GM18867 (cell line): ENCODE data around the gene MUC5B.
"Not testable (repeated sequence)": the region's sequence is repeated elsewhere in the genome, so short reads cannot be mapped to it uniquely, and the experiment has no call there.

Source experiments
- ATAC-seq: cut with Tn5 transposase; IDR thresholded peaks from one replicate; pipeline ENCODE4 v1.9.1; 2021; ENCODE audit warnings: mild to moderate bottlenecking, moderate library complexity; ENCODE audit not compliant: unreplicated experiment

MUC5B gene, protein sequence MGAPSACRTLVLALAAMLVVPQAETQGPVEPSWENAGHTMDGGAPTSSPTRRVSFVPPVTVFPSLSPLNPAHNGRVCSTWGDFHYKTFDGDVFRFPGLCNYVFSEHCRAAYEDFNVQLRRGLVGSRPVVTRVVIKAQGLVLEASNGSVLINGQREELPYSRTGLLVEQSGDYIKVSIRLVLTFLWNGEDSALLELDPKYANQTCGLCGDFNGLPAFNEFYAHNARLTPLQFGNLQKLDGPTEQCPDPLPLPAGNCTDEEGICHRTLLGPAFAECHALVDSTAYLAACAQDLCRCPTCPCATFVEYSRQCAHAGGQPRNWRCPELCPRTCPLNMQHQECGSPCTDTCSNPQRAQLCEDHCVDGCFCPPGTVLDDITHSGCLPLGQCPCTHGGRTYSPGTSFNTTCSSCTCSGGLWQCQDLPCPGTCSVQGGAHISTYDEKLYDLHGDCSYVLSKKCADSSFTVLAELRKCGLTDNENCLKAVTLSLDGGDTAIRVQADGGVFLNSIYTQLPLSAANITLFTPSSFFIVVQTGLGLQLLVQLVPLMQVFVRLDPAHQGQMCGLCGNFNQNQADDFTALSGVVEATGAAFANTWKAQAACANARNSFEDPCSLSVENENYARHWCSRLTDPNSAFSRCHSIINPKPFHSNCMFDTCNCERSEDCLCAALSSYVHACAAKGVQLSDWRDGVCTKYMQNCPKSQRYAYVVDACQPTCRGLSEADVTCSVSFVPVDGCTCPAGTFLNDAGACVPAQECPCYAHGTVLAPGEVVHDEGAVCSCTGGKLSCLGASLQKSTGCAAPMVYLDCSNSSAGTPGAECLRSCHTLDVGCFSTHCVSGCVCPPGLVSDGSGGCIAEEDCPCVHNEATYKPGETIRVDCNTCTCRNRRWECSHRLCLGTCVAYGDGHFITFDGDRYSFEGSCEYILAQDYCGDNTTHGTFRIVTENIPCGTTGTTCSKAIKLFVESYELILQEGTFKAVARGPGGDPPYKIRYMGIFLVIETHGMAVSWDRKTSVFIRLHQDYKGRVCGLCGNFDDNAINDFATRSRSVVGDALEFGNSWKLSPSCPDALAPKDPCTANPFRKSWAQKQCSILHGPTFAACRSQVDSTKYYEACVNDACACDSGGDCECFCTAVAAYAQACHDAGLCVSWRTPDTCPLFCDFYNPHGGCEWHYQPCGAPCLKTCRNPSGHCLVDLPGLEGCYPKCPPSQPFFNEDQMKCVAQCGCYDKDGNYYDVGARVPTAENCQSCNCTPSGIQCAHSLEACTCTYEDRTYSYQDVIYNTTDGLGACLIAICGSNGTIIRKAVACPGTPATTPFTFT (N-terminal part only)

DNA sequence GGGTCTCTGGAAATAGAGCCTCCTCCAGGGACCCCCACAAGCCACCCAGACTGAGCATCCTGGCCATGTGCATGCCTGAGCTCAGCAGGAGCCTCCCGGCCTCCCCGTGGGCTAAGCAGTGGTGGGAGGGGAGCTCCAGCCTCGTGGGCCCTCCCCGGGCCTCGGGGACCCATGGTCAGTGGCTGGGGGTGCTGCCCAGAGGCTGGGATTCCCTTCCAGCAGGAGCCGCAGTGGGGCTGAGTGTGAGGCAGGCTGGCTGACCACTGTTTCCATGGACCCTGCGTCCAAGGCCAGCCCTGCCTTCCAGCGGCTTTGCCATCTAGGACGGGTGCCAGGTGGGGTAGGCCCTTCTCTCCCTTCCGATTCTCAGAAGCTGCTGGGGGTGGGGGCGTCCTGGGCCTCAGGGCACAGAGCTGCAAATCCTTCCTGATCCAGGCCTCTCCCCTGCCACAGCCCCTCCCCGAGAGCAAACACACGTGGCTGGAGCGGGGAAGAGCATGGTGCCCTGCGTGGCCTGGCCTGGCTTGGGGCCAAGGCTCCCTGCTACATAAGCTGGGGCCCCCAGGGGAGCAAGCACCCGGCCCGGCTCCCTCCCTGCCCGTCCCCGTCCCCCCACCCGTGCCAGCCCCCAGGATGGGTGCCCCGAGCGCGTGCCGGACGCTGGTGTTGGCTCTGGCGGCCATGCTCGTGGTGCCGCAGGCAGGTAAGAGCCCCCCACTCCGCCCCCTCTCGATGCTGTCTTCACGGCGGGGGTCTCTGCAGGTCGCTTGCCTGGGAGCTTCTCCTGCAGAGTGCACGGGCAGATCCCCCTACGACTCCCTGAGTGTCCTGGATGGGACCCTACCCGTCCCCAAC lies at the start of gene MUC5B:
MUC5B (plus strand) TSS at position 576 of the 855 bp plus-strand sequence; CDS start at position 634, 58 bp downstream.
- ATAC-seq: no peak

DNA sequence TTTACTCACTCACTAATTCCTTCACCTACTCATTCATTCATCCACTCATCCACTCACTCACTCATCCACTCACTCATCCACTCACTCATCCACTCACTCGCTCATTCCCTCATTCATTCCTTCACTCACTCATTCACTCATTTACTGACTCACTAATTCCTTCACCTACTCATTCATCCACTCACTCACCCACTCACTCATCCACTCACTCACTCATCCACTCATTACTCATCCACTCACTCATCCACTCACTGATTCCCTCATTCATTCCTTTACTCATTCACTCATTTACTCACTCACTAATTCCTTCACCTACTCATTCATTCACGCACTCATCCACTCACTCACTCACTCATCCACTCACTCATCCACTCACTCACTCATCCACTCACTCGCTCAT lies 49.5 kb upstream of the MUC5B start:
- not testable (repeated sequence) for ATAC-seq

- no peak for ATAC-seq
These were observed 48.2 kb upstream of the MUC5B start for GRCh38 chr11:1174441-1175370.

DNA sequence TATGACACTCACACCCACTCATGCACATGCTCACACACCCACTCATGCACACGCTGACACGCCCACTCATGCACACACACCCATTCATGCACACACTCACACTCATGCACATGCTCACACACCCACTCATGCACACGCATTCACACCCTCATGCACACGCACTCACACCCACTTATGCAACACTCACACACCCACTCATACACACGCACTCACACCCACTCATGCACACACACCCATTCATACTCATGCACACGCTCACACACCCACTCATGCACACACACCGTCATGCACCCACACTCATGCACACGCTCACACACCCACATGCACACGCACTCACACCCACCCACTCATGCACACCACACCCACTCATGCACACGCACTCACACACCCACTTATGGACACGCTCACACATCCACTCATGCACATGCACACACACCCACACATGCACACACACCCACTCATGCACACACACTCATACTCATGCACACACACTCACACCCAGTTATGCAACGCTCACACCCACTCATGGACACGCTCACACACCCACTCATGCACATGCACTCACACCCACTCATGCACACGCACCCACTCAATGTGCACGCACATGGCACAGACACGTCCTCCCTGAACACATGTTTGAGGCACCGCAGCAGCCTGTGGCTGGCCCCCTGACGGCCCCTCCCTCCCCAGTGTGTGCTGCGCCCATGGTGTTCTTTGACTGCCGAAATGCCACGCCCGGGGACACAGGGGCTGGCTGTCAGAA lies 47.2 kb upstream of the MUC5B start:
- ATAC-seq: no peak

DNA sequence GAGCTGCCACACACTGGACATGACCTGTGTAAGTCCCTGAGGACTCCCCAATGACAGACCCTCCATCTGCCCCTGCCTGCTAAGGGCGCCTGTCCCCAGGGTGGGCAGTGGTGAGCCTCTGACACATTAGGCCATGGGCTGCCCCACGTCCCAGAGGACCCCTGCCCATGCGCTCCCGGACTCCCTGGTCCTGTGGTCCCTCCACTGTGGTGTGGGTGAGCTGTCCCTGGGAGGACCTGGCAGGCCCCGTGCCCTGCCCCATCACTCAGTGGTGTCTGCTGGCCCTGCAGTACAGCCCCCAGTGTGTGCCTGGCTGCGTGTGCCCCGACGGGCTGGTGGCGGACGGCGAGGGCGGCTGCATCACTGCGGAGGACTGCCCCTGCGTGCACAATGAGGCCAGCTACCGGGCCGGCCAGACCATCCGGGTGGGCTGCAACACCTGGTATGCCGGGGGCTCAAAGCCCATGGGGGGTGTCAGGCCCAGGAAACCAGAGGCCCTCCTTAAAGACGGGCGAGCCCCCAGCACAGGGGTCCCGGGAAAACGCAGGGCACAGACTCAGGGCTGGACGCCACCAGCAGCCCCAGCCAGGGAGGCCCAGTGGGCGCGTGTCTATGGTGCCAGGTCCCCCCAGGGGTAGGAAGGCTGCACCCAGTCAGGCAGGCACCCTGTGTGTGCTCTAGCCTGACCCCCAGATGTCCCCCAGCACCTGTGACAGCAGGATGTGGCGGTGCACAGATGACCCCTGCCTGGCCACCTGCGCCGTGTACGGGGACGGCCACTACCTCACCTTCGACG lies 46.4 kb upstream of the MUC5B start:
- no peak for ATAC-seq

DNA sequence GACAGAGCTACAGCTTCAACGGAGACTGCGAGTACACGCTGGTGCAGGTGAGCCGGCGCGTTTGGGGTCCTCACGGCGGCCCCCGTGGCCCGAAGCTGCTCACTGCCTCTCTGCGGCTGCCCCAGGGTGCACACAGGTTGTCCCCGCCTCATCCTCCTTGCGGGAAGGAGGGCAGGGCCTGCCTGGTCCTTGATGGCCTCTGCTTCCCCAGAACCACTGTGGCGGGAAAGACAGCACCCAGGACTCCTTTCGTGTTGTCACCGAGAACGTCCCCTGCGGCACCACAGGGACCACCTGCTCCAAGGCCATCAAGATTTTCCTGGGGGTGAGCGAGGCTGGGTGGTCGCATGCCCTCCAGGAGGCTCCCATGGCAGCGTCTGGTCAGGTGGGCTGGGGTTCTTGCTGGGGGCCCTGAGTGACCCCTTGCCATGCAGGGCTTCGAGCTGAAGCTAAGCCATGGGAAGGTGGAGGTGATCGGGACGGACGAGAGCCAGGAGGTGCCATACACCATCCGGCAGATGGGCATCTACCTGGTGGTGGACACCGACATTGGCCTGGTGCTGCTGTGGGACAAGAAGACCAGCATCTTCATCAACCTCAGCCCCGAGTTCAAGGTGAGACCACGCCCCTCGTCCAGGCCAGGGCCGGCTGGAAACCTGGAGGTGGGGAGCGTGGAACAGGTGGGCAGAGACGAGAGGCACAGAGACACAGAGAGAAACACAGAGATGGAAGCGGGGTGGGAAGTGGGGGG lies 45.7 kb upstream of the MUC5B start:
- ATAC-seq: no peak

DNA sequence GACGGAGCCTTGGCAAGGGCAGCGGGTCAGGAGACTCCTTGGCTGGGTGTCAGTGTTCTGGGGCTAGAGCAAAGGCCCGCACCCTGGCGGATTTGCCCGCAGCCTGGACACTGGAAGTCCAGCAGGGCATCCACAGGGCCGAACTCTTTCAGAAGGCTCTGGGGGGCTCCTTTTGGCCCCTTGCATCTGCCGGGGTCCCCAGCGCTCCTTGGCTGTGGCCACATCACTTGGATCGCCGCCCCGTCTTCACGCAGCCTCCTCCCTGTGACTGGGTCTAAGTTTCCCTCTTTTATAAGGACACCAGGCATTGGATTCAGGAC lies 45.1 kb upstream of the MUC5B start:
- ATAC-seq: no peak

DNA sequence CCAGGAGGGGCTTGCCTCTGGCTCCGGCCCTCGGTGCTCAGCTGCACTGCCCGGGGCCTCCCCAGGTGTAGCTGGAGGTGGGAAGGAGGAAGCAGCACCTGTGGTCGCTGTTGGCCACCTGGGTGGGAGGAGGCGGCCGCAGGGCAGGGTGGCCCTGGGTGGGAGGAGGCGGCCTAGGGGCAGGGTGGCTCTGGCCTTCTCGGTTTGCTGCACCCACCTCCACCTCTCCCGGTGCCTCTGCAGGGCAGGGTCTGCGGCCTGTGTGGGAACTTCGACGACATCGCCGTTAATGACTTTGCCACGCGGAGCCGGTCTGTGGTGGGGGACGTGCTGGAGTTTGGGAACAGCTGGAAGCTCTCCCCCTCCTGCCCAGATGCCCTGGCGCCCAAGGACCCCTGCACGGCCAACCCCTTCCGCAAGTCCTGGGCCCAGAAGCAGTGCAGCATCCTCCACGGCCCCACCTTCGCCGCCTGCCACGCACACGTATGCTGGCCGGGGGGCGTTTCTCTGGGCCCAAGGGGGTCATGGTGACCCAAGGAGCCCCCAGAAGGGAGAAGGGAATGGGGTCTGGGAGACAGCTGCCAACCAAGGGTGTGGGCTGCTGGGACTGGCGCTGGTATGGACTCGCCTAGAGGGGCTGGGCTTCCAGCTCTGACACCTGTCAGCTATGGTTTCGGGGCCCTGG lies 44.5 kb upstream of the MUC5B start:
- ATAC-seq: no peak

GRCh38 chr11:1178906-1179305 lies 44.0 kb upstream of the MUC5B start:
- no peak for ATAC-seq

GRCh38 chr11:1179641-1180040 lies 43.2 kb upstream of the MUC5B start:
- no peak for ATAC-seq

DNA sequence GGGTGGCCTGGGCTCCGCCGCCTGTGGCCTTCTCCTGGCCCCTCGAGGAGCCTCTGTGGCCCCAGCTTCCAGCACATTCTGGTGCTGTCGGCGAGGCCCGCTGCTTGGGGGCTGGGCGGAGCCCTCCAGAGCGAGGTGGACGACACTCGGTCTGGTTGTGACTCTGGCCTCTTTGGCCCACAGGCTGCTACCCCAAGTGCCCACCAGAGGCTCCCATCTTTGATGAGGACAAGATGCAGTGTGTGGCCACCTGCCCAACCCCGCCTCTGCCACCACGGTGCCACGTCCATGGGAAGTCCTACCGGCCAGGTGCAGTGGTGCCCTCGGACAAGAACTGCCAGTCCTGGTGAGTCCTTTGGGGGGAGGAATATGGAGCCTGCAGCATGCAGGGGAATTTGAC lies 42.7 kb upstream of the MUC5B start:
- no peak for ATAC-seq

DNA sequence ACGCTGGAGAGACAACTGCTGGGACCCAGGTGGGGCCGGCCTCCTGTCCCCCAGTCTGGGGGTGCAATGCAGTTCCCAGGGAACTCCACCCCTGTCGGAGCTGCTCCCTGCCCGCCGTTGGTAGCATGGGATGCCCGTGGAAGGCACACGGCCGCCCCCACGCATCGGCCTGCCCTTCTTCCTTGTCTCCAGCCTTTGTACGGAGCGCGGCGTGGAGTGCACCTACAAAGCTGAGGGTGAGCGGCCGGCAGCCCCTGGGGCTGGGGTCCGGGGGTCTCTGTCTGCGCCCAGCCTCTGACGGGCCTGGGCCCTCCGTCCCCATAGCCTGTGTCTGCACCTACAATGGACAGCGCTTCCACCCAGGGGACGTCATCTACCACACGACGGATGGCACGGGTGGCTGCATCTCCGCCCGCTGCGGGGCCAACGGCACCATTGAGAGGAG lies 41.9 kb upstream of the MUC5B start:
- no peak for ATAC-seq

GRCh38 chr11:1181420-1181819 lies 41.4 kb upstream of the MUC5B start:
- no peak for ATAC-seq

- ATAC-seq: no peak
These were observed 40.9 kb upstream of the MUC5B start for GRCh38 chr11:1181853-1182535.

- not testable (repeated sequence) for ATAC-seq
These were observed 38.7 kb upstream of the MUC5B start for GRCh38 chr11:1184139-1184538.
